HG03521 (cell line): Measurements from ENCODE around the gene TNC.

ENCODE experiments used
- ATAC-seq: cut with Tn5 transposase; IDR thresholded peaks from one replicate; pipeline ENCODE4 v1.9.1; 2021; ENCODE audit warnings: mild to moderate bottlenecking, moderate library complexity; ENCODE audit not compliant: unreplicated experiment

Gene TNC

GRCh38 chr9:115117999-115118878, at the start of gene TNC:
TNC (minus strand) TSS chr9:115118157; CDS start chr9:115091018, 27,139 bp downstream.
- no peak for ATAC-seq

- ATAC-seq: no peak
Observed at GRCh38 chr9:115167175-115167574, 49.2 kb upstream of the TNC start.

GRCh38 chr9:115165233-115165632, 47.3 kb upstream of the TNC start:
- ATAC-seq: no peak

- ATAC-seq: no peak
Observed at GRCh38 chr9:115164511-115164974, 46.6 kb upstream of the TNC start.

- ATAC-seq: no peak
Observed at GRCh38 chr9:115162946-115163345, 45.0 kb upstream of the TNC start.

GRCh38 chr9:115161446-115161845, 43.5 kb upstream of the TNC start:
- no peak for ATAC-seq

- ATAC-seq: no peak
Observed at GRCh38 chr9:115158661-115159481, 40.9 kb upstream of the TNC start.

- ATAC-seq: no peak
Observed at GRCh38 chr9:115157245-115157674, 39.3 kb upstream of the TNC start.

GRCh38 chr9:115155037-115155436, 37.1 kb upstream of the TNC start:
- ATAC-seq: no peak

- ATAC-seq: no peak
Observed at GRCh38 chr9:115154617-115155016, 36.7 kb upstream of the TNC start.

GRCh38 chr9:115152281-115152820, 34.4 kb upstream of the TNC start:
- no peak for ATAC-seq

GRCh38 chr9:115148721-115149120, 30.8 kb upstream of the TNC start:
- no peak for ATAC-seq

GRCh38 chr9:115146581-115147021, 28.6 kb upstream of the TNC start:
- ATAC-seq: no peak

GRCh38 chr9:115144706-115145105, 26.7 kb upstream of the TNC start:
- ATAC-seq: no peak

GRCh38 chr9:115143689-115144088, 25.7 kb upstream of the TNC start:
- no peak for ATAC-seq

- no peak for ATAC-seq
Observed at GRCh38 chr9:115142517-115143270, 24.7 kb upstream of the TNC start.

- ATAC-seq: no peak
Observed at GRCh38 chr9:115142090-115142489, 24.1 kb upstream of the TNC start.

- ATAC-seq: no peak
Observed at GRCh38 chr9:115141612-115142011, 23.7 kb upstream of the TNC start.

- no peak for ATAC-seq
Observed at GRCh38 chr9:115138151-115138550, 20.2 kb upstream of the TNC start.

- no peak for ATAC-seq
Observed at GRCh38 chr9:115137526-115137925, 19.6 kb upstream of the TNC start.
